CD4-positive, alpha-beta T cell treated with Interleukin-15 for 4 hours (primary cell): Measurements from ENCODE around the gene SLC44A4.
"Not testable (repeated sequence)": the region's sequence is repeated elsewhere in the genome, so short reads cannot be mapped to it uniquely, and the experiment has no call there.

Source experiments
- DNase-seq: peaks from one replicate; pipeline ENCODE4 v3.0.0-alpha.2; 2020; ENCODE audit warnings: low spot score

SLC44A4 gene

GRCh38 chr6:31827286-31828079 is 51.3 kb downstream of the SLC44A4 start, which contains the start of gene HSPA1B:
HSPA1B (plus strand) TSS chr6:31827738; CDS start chr6:31827951, 213 bp downstream.
- DNase-seq: peak; percentile 93

DNA sequence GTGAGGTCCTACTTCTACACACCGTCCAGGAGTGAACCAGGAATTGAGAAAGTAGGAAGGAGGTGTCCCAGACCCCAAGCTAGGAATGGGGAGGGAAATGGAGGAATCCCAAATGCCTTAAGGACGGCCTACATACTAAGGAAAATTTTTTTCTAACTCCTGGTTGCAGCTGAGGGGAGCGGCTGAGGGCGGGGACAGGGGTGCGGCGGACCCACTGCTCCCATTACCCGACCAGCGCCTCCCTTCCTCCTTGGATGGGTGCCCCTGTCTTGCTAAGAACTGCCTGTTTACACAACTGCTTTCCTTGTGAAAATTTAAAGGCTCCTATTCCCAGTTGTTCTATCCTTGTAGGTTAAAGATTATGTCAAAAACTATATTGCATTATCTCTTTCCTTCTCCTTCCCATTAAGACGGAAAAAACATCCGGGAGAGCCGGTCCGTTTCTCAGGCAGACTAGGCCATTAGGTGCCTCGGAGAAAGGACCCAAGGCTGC is 52.0 kb downstream of the SLC44A4 start:
- DNase-seq: no peak

- no peak for DNase-seq
These were observed 53.2 kb downstream of the SLC44A4 start for GRCh38 chr6:31825553-31825952.

GRCh38 chr6:31823592-31824196 is 55.1 kb downstream of the SLC44A4 start:
- DNase-seq: not testable (repeated sequence)

DNA sequence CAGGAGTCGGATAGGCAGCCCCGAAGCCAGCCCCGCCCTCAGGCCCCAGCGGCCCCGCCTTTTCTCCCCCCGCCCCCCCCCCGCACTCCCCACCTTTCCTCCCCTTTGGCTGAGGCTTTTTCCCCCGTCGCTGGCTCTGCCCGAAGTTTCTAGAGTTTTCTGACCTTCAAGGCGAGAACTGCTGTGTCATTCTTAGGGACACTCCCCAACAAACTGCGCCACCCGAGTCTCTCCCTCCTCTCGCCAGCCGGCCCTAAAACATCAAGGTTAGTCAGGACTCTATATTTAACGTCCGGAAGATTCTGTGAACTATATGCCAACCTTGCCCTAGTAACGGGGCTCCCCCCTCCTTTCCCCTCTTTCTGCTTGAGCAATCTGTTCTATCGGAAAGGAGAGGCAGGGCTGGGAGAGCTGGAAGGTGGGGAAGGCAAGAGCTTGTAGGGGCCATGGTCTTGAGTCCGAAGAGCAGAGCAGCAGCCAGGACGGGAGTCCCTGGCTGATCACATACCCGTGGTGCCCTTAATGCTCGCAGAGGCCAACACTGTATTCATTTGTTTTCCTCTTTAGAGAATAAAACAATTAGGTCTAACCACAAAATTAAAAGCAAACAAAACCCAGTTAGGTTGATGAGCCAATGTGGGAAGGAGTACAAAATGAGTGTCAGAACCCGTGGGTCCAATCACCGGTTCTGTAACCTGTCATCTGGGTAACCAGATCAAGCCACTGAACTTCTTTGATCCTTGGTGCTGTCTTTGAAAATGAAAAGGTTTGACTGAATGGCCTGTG is 56.6 kb downstream of the SLC44A4 start:
- DNase-seq: peak; percentile 68

DNA sequence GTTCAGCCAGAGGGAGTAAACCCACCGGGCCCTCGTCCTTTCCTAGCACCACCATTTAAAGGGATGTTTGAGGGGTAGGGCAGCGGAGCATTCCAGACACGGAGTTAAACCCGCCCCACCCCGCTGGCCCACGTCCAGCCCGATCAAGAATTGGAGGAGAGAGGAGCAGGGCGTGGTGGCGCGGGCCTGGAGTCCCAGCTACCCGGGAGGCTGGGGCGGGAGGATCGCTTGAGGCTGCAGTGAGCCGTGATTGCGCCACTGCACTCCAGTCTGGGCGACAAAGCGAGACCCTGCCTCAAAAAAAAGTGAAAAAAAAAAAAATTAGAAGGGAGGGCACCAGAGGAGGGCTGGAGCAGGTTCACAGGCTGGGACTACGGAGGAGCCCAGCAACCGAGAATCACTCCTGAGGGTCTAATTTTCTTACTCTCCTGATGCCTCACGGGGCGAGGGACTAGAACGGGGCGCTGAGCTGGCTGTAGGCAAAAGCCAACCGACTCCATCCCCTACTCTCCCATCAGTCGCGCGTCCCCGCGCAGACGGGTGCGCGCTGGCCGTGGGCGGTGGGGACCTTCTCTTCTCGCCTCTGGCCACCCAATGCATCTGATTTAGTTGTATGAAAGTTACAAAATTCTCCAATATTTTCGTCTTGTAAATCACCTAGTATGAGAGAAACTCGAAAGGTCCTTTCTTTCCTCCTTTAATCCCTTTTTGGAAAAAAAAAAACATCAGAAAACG is 57.3 kb downstream of the SLC44A4 start:
- DNase-seq: peak; percentile 21

DNA sequence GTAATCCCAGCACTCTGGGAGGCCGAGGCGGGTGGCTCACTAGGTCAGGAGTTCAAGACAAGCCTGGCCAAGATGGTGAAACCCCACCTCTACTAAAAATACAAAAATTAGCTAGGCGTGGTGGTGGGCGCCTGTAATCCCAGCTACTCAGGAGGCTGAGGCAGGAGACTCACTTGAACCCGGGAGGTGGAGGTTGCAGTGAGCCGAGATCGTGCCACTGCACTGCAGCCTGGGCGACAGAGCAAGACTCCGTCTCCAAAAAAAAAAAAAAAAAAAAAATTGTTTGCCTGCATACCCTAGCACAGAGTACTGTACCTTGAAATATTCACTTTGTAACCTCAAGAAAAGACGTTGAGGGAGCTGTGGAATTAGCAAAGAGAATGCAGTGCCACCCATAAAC is 58.4 kb downstream of the SLC44A4 start:
- DNase-seq: not testable (repeated sequence)

DNA sequence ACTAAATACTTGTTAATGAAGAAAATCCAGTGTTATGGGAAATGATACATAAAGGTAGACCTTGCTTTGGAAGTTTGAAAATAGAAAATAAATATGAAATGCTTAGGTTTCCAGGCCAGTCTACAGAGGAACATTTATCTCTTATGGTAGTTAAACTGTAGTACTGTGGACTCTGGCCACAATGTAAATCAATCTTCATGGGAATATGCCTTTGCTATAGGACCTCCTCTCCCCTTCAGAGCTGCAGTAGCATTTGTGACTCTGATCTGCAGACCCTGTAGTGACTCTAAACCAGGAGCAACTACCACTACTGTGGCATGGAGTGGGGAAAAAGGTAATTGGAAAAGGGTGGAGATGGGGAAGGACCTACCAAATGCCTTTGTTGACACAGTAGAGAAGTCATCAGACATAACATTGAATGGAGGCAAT is 58.9 kb downstream of the SLC44A4 start:
- no peak for DNase-seq

- DNase-seq: not testable (repeated sequence)
These were observed 60.8 kb downstream of the SLC44A4 start for GRCh38 chr6:31817929-31818511.

DNA sequence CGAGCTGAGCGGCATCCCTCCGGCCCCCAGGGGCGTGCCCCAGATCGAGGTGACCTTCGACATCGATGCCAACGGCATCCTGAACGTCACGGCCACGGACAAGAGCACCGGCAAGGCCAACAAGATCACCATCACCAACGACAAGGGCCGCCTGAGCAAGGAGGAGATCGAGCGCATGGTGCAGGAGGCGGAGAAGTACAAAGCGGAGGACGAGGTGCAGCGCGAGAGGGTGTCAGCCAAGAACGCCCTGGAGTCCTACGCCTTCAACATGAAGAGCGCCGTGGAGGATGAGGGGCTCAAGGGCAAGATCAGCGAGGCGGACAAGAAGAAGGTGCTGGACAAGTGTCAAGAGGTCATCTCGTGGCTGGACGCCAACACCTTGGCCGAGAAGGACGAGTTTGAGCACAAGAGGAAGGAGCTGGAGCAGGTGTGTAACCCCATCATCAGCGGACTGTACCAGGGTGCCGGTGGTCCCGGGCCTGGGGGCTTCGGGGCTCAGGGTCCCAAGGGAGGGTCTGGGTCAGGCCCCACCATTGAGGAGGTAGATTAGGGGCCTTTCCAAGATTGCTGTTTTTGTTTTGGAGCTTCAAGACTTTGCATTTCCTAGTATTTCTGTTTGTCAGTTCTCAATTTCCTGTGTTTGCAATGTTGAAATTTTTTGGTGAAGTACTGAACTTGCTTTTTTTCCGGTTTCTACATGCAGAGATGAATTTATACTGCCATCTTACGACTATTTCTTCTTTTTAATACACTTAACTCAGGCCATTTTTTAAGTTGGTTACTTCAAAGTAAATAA is 61.5 kb downstream of the SLC44A4 start:
- DNase-seq: peak; percentile 53

DNA sequence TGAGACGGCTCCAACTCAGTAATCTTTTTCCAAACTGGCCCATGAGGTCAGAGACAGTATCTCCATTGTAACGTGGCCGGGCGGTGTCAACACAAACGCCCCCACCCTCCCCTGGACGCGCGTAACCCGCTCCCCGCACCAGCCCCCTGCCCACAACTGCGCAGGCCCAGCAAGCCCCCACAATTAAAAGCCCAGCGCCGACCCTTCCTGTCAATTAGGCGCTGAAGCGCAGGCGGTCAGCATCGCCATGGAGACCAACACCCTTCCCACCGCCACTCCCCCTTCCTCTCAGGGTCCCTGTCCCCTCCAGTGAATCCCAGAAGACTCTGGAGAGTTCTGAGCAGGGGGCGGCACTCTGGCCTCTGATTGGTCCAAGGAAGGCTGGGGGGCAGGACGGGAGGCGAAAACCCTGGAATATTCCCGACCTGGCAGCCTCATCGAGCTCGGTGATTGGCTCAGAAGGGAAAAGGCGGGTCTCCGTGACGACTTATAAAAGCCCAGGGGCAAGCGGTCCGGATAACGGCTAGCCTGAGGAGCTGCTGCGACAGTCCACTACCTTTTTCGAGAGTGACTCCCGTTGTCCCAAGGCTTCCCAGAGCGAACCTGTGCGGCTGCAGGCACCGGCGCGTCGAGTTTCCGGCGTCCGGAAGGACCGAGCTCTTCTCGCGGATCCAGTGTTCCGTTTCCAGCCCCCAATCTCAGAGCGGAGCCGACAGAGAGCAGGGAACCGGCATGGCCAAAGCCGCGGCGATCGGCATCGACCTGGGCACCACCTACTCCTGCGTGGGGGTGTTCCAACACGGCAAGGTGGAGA is 63.6 kb downstream of the SLC44A4 start, which contains the start of the genes HSPA1A and HSPA1L:
HSPA1A (plus strand) TSS at position 519 of the 814 bp plus-strand sequence; CDS start at position 733, 214 bp downstream.
HSPA1L (minus strand) TSS at position 259 of the 814 bp plus-strand sequence. CDS start 3,311 bp downstream, outside the sequence.
- peak; percentile 80 for DNase-seq

DNA sequence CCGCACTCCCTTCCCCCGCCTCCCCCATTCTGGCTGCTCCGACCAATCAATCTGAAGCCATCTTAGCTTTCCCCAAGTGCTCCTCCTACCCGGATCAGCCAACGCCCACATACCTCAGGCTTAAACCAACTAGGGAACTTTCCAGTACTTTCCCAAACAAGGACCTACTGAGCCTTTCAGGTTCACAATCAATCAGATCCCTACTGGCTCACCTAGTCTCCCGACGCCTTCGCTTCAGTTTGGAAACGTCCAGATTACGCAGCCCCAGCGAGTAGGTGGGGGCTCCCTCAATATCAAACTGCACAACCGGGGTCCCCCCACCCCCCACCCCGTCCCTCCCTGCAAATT is 64.1 kb downstream of the SLC44A4 start:
- peak; percentile 73 for DNase-seq

DNA sequence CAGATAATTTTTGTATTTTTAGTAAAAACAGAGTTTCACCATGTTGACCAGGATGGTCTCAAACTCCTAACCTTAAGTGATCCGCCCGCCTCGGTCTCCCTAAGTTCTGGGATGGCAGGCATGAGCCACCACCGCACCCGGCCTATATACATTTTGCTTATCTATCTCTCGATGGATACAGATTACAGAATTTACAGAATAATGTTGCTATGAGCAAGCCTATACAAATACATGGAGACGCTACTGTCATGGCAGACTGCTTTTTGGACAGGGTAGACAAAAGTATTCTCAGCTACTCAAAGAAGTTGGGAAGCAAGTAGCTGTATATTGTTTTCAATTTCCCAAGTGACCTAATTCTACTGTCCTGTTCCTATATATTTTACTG is 65.3 kb downstream of the SLC44A4 start:
- no peak for DNase-seq
